Dermis microvascular lymphatic vessel endothelial cell (primary cell): ENCODE data around the gene BSN. TPM values are rescaled to one million over a fixed set of nuclear protein-coding genes. Genes with fewer than 3 reads are reported as not detected.
"Not testable (repeated sequence)": the region's sequence is repeated elsewhere in the genome, so short reads cannot be mapped to it uniquely, and the experiment has no call there.

Experiments
- DNase-seq, 2 donors: peaks; one replicate each; pipeline versions ENCODE4 v3.0.0 to v3.0.0-alpha.2; 2010; ENCODE audit warnings: low read depth in 2 of 2
- total RNA-seq: library from RNA; depleted of rRNA; stranded (reverse); fragments of >200 nt; gene quantifications from 2 replicates; pipeline ENCODE4 v1.2.1, GENCODE V29; 2014

The BSN gene
- total RNA-seq, 1 donor from 2014 or later, result under 0.01 TPM

- peak; percentile 44 to 67 for DNase-seq
Observed at GRCh38 chr3:49671291-49672288, 117.3 kb downstream of the BSN start.

DNA sequence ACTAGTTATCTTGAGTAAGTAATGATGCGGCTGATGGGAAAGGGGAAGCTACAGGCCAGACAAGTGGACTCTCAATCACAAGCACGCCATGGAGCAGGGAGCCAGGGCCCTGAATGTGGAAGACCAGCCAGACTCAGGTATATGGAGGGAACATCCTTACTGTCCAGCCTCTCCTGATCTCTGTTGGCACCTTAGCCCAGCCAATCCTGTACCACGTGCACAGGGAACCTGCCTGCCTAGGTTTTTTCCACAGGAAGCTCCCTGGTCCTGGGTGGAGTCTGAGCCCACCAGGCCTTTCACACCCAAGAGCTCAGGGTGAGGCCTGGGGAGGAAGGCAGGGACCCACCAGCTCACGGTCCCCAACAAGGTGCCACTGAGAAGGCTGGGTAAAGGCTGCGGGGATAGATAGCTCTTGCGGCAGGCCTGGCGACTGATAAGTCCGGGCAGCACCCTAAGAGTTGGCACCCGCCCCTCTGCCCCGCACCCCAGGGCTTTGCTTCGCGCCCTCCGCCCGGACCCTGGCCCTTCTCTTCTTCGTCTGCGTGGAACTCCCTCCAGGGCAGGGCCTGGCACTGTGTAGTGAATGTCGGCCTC lies 118.9 kb downstream of the BSN start:
- peak; percentile 7 to 19 for DNase-seq

DNA sequence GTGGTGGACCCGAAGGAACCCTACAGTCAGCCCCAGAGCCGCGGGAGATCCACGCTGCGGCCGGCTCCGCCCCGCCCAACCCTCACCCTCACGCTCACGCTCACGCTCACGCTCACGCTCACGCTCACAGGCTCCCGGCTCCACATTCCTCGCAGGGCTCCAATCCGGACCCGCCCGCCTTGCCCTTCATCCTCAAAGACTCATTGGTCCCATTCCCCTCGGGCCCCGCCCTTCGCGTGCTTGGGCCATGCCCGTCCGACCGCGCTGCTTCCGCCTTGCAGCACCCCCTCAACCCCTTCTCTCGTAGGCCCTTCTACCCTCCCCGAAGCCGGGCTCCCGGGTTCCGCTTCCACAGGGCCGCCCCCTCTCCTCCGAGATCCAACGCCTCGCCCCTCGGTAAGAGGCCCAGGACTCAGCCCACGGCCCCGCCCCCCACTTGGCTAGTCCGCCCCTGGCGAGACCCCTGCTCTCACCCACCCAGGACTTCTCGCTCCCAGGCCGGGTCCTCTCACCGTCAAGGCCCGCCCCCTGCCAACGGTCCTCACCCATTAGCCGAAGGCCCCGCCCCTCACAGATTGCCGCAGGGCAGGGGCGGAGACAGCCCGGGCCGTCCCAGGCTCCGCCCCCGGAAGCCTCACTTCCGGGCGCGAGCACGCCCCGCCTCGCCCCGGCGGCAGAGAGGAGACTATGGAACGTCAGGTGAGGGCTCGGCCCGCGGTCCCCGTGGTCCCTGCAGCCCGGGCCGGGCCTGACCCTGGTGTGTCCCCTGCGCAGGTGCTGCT lies 119.6 kb downstream of the BSN start, which contains the start of gene APEH:
APEH (plus strand) TSS at position 637 of the 782 bp plus-strand sequence; CDS start at position 688, 51 bp downstream.
- peak; percentile 83 to 92 for DNase-seq

- DNase-seq, result no peak
Observed at GRCh38 chr3:49674497-49674983, 120.3 kb downstream of the BSN start.

GRCh38 chr3:49675912-49676311 lies 121.6 kb downstream of the BSN start:
- no peak for DNase-seq

DNA sequence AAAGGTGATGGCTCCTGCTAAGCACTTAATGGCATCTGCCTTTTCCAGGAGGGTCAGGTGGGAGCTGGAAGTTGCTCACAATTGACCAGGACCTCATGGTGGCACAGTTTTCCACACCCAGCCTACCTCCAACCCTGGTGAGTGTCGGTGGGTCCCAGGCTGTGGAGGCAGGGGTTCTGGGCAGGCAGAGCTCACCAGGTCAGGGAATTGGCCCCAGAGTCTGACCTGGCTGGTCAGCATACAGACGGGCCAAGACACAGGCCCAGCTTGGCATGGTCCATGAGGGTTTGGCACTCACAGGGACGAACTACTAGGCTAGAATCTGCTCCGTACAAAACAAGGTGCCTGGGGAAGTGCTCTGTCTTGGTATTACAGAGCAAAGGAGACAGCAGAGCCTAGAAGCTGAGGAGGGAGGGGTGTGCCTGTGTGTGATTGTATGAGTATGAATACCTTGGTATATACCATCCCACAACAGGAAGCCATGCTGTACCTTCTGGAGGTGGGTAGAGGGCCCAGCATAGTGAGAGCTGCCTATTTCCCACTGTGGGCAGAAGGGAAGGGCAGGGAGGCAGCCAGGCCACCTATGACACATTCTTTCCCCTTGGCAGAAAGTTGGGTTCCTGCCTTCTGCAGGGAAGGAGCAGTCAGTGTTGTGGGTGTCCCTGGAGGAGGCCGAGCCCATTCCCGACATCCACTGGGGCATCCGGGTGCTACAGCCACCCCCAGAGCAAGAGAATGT lies 126.4 kb downstream of the BSN start:
- no peak for DNase-seq

DNA sequence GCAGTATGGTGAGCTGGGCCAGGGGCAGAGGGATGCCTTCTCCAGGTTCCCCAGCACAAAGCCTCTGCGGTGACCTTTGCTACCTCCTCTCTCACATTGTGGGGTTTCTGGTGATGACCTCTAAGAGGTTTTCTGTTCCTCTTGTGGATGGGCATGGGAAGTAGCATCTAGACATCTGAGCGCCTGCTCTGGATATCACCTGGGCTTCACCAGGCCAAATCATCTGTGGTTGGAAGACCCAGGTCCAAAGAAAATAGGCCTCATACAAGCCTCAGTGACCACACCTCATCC lies 126.9 kb downstream of the BSN start:
- no peak for DNase-seq

- DNase-seq, result no peak
Observed at GRCh38 chr3:49681543-49681942, 127.3 kb downstream of the BSN start.

DNA sequence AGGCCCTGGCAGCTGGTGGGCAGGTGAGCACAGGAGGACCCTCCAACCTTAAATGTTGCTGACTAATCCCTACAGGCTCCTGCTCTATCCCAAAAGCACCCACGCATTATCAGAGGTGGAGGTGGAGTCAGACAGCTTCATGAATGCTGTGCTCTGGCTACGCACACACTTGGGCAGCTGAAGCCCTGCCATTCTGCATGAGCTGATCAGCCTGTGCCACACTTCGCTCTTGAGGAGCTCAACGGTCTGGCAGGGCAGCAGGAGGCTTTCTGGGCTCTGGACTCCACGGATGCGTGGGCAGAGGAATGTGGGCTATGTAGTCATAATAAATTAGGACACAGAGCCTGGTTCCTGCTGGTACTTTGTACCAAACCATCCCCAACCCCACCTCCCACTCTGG lies 128.9 kb downstream of the BSN start:
- no peak for DNase-seq

- DNase-seq, result not testable (repeated sequence)
Observed at GRCh38 chr3:49684453-49684852, 130.2 kb downstream of the BSN start.

DNA sequence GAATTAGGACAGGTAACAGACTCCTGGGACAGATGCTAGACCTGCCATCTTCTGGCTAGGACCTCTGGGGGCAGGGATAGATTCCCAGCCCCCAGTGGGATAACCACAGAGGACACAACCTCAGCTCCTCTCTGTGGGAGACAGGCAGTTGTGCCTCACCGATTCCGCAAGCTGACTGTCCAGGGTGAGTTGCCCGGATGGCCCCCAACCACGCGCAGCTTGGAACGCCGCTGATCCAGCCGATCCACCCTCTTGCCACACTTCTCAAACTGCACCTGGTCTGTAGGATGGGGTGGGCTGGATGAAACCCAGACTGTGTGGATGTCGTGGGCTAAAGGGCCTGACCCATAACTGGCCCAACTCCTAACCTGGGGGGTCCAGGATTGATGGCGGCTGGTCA lies 130.8 kb downstream of the BSN start:
- not testable (repeated sequence) for DNase-seq

DNA sequence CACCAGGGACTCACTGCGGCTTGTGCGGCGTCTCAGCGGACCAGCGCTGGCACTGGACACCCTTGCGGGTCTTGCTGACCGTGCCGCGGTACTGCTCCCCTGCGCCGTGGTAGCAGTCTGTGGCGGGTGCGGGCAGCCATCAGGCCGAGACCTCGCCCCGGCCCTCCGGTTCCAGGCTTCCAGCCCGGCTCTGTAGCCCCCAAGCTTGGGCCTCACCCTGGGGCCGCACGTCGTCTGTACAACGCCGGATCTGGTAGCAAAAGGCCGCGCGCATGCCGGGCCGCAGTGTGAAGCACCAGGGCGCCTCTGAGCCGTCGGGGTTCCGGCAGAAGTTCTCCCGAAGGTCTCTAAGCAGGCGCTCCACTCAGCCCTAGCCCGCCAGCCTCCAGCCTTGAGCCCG lies 131.6 kb downstream of the BSN start:
- not testable (repeated sequence) for DNase-seq

- not testable (repeated sequence) for DNase-seq
Observed at GRCh38 chr3:49686346-49686745, 132.1 kb downstream of the BSN start.

- peak in 1 of 2 donors; percentile 21 for DNase-seq
Observed at GRCh38 chr3:49686769-49687423, 132.6 kb downstream of the BSN start.

- not testable (repeated sequence) for DNase-seq
Observed at GRCh38 chr3:49687424-49687795, 133.1 kb downstream of the BSN start.

GRCh38 chr3:49688338-49689045 lies 134.2 kb downstream of the BSN start:
- not testable (repeated sequence) for DNase-seq

DNA sequence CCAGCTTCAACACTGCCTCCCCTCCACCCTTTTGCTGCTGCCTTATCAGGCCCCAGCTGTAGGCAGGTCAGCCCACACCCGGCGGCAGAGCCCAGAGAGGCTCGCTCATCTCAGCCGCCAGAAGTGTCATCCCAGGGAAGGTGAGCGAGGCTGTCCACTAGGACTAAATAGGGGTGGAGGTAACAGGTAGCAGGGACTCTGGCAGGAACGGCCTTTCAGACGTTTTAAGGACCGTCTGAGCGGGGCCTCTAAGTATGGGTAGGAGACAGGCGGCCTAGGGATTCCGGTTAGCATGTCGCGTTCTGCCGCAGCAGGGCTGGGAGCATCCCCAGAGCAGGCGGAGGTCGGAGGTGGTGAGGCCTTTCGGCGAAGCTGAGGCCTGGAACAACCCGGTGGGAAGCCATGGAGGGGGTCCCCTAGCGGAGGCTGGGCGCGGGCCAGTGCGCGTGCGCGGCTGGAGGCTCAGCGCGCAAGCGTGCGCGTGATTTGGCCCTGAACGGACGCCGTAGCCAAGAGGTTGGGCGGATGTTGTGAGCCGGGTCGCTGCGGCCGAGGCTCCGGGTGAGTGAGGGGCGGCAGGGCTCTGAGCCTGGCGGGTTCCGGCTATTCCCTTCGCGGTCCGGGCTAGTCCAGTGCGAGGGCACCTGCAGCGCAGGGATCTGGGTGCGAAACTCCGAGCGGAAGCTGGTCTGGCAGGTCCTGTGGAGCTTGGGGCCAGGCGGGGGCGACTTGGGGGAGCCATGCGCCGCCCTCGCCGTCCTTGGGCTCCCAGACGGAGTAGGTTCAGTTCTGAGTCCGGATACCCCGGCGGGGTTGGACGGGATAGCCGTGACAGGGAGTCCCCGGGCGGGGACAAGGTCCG lies 135.0 kb downstream of the BSN start, which contains the start of the genes MST1 and RNF123:
MST1 (minus strand) TSS at position 429 of the 862 bp plus-strand sequence. CDS start 783 bp downstream, outside the sequence.
RNF123 (plus strand) TSS at position 512 of the 862 bp plus-strand sequence. CDS start 1,609 bp downstream, outside the sequence.
- peak; percentile 84 to 92 for DNase-seq

DNA sequence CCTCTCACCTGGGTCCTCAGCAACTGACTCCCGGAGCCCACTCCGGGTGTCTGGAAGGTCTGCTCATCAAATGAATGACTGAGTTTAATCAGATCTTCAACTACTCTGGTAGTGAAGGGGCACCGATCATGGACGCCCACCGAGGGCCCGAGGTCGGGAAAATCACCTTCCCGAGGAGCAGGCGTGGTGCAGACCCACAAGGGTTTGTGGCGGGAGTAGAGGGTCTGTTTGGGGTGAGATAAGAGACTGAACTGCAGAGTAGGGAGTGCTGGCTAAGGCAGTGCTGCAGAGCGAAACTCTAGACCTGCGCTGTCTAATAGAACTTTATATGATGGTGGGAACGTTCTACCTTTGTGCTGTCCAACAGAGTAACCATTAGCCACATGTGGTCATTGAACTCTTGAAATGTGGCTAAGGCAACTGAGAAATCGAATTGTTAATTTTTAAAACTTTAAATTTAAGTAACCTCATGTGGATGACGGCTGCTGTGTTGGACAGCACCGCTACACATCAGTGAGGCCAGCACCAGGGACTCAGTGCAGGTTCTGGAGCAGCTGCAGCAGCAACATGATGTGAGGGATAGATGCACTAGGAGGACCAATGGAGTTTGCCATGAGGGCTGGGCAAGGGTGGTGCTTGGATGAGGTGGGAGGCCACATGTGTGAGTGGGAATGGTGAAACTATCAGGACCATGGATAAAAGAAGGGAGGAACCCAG lies 135.8 kb downstream of the BSN start:
- not testable (repeated sequence) for DNase-seq
